Kidney epithelial cell (primary cell): ENCODE measurements around the gene BUB1B. TPM values are rescaled to one million over a fixed set of nuclear protein-coding genes. Genes with fewer than 3 reads are reported as not detected.

Source experiments
- DNase-seq: peaks from one replicate; pipeline ENCODE4 v3.0.0-alpha.2; 2010; ENCODE audit warnings: low read depth
- H3K27me3 ChIP-seq: 2 replicates; pipeline ENCODE4 v1.6.0; 2011; ENCODE audit warnings: low read length; ENCODE audit not compliant: control insufficient read depth, insufficient read depth
- H3K36me3 ChIP-seq: 2 replicates; pipeline ENCODE4 v1.5.1; 2011; ENCODE audit warnings: low read length; ENCODE audit not compliant: control insufficient read depth, insufficient read depth
- H3K4me3 ChIP-seq: 2 replicates; pipeline ENCODE4 v1.5.1; 2011; ENCODE audit warnings: low read depth, mild to moderate bottlenecking, control low read depth, low read length
- CTCF ChIP-seq: IDR thresholded peaks from 2 replicates; pipeline ENCODE4 v1.5.1; 2011; ENCODE audit warnings: mild to moderate bottlenecking, moderate library complexity, low read length, control low read depth, inconsistent platforms; ENCODE audit not compliant: insufficient read depth, poor library complexity, severe bottlenecking
- total RNA-seq: library from RNA; depleted of rRNA; stranded (reverse); fragments of >200 nt; gene quantifications from 2 replicates; pipeline ENCODE4 v1.2.3, GENCODE V29; 2015

The BUB1B gene
- total RNA-seq, 1 donor from 2014 or later = 10.5 TPM

- no peaks in the 10 kb centered on the region for H3K27me3 ChIP-seq
- TF ChIP-seq CTCF = no peak
- no peak overlapping the region for H3K4me3 ChIP-seq
- peaks cover 1% of the 10 kb centered on the region for H3K36me3 ChIP-seq
- DNase-seq = no peak
These were observed 65.9 kb downstream of the BUB1B start for GRCh38 chr15:40226736-40227135.

DNA sequence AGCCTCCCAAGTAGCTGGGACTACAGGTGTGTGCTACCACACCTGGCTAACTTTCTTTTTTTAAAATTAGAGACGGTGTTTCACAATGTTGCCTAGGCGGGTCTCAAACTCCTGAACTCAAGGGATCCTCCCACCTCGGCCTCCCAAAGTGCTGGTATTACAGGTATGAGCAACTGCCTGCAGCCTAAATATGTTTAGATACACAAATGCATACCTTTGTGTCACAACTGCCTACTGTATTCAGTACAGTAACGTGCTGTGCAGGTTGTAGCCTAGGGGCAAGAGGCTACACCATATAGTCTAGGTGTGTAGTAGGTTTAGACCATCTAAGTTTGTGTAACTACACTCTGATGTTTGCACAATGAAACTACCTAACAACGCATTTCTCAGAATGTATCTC is 68.4 kb downstream of the BUB1B start:
- no peaks in the 10 kb centered on the region for H3K27me3 ChIP-seq
- TF ChIP-seq CTCF = no peak
- no peak overlapping the region for H3K4me3 ChIP-seq
- peaks cover 1% of the 10 kb centered on the region for H3K36me3 ChIP-seq
- DNase-seq = no peak

DNA sequence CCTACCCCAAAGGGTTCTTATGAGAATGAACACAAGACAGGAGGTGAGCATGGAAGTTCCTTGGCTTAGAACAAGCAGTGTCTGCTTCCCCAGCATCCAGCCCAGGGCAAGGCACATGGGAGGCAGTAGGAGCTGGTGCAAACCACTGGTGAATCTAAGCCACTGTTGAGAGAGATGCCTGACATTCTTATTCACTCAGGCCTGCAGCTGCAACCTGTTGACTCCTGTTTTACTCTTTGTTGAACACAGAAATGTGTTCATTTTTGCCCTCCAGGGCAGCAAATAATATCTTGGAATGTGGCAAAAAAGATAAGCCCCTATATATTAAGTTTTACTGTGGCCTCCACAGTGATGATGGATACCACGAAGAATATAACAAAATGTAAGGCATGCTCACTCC is 69.1 kb downstream of the BUB1B start:
- H3K36me3 ChIP-seq = peaks cover 1% of the 10 kb centered on the region
- no peak for DNase-seq
- no peak overlapping the region for H3K4me3 ChIP-seq
- no peak for TF ChIP-seq CTCF
- H3K27me3 ChIP-seq = no peaks in the 10 kb centered on the region

GRCh38 chr15:40232625-40233070 is 71.8 kb downstream of the BUB1B start:
- Histone ChIP-seq H3K27me3 (no peaks in the 10 kb centered on the region), H3K4me3 (no peak overlapping the region), H3K36me3 (peaks cover 1% of the 10 kb centered on the region)
- no peak for DNase-seq
- no peak for TF ChIP-seq CTCF

DNA sequence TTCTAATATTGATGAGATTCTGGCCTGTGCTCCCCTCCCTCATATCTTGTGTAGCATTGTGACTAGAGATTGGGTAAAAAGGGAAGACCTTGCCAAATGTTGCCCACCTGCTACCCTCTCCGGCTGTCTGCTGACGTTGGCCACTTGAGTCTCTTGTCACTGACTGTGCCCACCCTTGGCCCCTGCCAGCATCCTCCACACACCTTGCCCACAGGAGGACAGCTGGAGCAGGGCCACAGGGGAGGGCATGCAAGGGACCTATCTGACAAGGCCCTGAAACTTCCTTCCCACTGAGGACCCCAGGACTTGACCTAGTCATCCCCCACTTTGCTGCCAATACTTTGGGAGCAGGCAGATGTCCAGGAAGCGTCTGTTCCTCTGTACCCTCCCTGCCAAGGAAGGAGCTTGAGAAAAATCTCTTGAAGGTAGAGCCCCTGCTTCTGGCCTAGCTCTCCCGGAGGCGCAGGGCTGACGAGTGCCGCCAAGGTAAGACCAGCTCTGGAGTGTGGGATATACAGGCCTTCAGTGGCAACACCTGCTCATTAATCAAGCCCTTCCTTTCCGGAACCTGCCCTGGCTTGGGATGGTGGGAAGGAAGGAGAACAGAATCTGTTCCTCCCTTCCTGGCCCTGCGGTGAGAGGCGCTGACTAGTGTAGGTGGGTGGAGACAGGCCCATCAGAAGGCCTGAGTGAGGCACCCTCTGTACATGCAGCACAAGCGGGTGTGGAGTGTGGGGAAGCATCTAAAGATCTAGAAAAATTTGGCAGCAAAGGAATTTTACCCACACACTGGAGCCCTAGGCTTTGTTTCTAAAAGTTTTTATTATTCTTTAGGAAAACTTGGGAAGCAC is 73.1 kb downstream of the BUB1B start:
- no peak overlapping the region for H3K4me3 ChIP-seq
- no peaks in the 10 kb centered on the region for H3K27me3 ChIP-seq
- H3K36me3 ChIP-seq = no peaks in the 10 kb centered on the region
- no peak for DNase-seq
- no peak for TF ChIP-seq CTCF

DNA sequence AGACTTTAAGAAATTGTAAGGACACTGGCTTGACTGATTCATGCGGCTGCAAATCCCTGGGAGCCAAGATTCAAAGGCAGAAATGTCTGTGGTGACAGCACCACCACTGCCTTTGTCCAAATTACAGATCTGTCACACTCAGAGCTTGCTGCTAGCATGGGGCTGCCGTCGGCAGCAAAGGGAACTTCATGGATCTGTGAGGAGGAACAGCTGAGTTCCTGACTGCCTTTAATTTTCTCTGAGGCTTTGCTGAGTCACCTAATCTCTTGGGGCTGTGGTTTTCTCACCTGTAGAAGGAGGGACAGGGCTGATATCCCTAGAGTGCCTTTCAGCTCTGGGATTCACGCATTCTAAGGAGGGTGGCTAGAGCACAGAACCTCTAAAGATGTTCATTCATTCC is 73.9 kb downstream of the BUB1B start:
- H3K4me3 ChIP-seq = no peak overlapping the region
- H3K36me3 ChIP-seq = no peaks in the 10 kb centered on the region
- no peak for DNase-seq
- TF ChIP-seq CTCF = no peak
- H3K27me3 ChIP-seq = no peaks in the 10 kb centered on the region
